Esophagus (tissue), 2 donors: ENCODE data around the gene KRTAP4-6. TPM values are rescaled to one million over a fixed set of nuclear protein-coding genes. Genes with fewer than 3 reads are reported as not detected.
"Not testable (repeated sequence)": the region's sequence is repeated elsewhere in the genome, so short reads cannot be mapped to it uniquely, and the experiment has no call there.

Experiments
- H3K27ac ChIP-seq, 2 donors: one replicate each; pipeline ENCODE4 v1.5.1; 2013; ENCODE audit warnings: low read depth in 2 of 2, mild to moderate bottlenecking in 2 of 2, inconsistent platforms in 1 of 2, low read length in 1 of 2, moderate library complexity in 1 of 2
- H3K27me3 ChIP-seq, 2 donors: one replicate each; pipeline ENCODE4 v1.6.1; 2013; ENCODE audit warnings: low read length in 2 of 2, control low read depth in 1 of 2, mild to moderate bottlenecking in 1 of 2; ENCODE audit not compliant: insufficient read depth in 2 of 2, control insufficient read depth in 1 of 2
- H3K36me3 ChIP-seq, 2 donors: one replicate each; pipeline ENCODE4 v1.6.1; 2013; ENCODE audit warnings: low read length in 1 of 2; ENCODE audit not compliant: control insufficient read depth in 2 of 2, insufficient read depth in 2 of 2
- H3K4me1 ChIP-seq, 2 donors: one replicate each; pipeline ENCODE4 v1.6.1; 2013; ENCODE audit warnings: low read length in 1 of 2; ENCODE audit not compliant: control insufficient read depth in 2 of 2, insufficient read depth in 2 of 2
- H3K4me3 ChIP-seq, 2 donors: one replicate each; pipeline ENCODE4 v1.5.1; 2013; ENCODE audit warnings: low read length in 2 of 2, mild to moderate bottlenecking in 2 of 2, low read depth in 1 of 2, moderate library complexity in 1 of 2
- H3K9me3 ChIP-seq, 2 donors: one replicate each; pipeline ENCODE4 v1.6.1; 2013; ENCODE audit warnings: mild to moderate bottlenecking in 2 of 2, low read depth in 1 of 2, low read length in 1 of 2, moderate library complexity in 1 of 2; ENCODE audit not compliant: control insufficient read depth in 2 of 2, insufficient read depth in 1 of 2
- WGBS, 2 donors: extraction: QIAGEN DNeasy Blood & Tissue Kit; methylation state at CpG; one replicate each; pipeline ENCODE4 v1.1.7; 2013; 5-methylcytosine and 5-hydroxymethylcytosine counted together
- polyA plus RNA-seq, 2 donors: library from polyadenylated mRNA; stranded (reverse); fragments of 200-250 nt; gene quantifications; one replicate each; pipeline ENCODE4 v1.2.3, GENCODE V29; 2013
- donor health status: healthy with polysubstance abuse.
- donor health status: Bipolar disorder and iron deficiency.

Gene KRTAP4-6
- polyA plus RNA-seq, 2 donors, result not detected

DNA sequence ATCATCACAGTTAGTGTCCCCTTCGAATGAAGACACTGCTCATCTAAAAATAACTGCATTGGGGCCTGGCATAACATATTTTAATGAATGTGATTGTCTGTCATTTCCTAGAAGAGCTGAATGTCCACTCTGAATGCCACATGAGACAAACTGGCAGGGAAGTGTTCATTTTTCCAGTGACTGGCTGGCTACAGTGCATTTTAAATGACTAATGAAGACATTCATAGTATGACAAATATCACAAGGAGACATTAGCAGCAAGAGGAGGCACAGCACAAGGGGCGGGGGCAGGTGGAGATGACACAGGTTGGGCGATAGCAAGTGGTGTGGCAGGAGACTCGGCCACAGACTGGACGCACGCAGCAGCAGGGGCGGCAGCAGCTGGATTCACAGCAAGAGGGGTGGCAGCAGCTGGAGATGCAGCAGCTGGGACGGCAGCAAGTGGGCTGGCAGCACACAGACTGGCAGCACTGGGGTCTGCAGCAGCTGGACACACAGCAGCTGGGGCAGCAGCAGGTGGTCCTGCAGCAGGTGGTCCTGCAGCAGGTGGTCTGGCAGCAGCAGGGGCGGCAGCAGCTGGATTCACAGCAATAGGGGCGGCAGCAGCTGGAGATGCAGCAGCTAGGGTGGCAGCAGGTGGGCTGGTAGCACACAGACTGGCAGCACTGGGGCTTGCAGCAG lies 8.8 kb upstream of the KRTAP4-6 start:
- H3K4me1 ChIP-seq, H3K27me3 ChIP-seq, H3K27ac ChIP-seq, H3K4me3 ChIP-seq, H3K36me3 ChIP-seq, H3K9me3 ChIP-seq: not testable (repeated sequence)
- WGBS, 2 donors, result 77 to 87% methylated on average over 10 of the region's 10 CpGs

- no peak overlapping the region for H3K4me3 ChIP-seq
- no peak overlapping the region for H3K27ac ChIP-seq
- 91 to 97% methylated on average over 2 of the region's 2 CpGs for WGBS, 2 donors
- no peaks in the 10 kb centered on the region for H3K4me1 ChIP-seq
- no peaks in the 10 kb centered on the region for H3K27me3 ChIP-seq
- H3K36me3 ChIP-seq, result no peaks in the 10 kb centered on the region
- H3K9me3 ChIP-seq, result peaks cover 0 to 2% of the 10 kb centered on the region in 2 donors
These were observed 7.3 kb upstream of the KRTAP4-6 start for GRCh38 chr17:41147531-41148204.

GRCh38 chr17:41145261-41145660 lies 4.9 kb upstream of the KRTAP4-6 start:
- Histone ChIP-seq H3K9me3 (peaks cover under 1 to 2% of the 10 kb centered on the region in 2 donors), H3K27ac (no peak overlapping the region), H3K4me3 (no peak overlapping the region), H3K36me3 (no peaks in the 10 kb centered on the region), H3K27me3 (no peaks in the 10 kb centered on the region), H3K4me1 (no peaks in the 10 kb centered on the region)
- 91 to 92% methylated on average over 2 of the region's 2 CpGs for WGBS, 2 donors

GRCh38 chr17:41144846-41145245 lies 4.5 kb upstream of the KRTAP4-6 start:
- H3K27ac ChIP-seq, result no peak overlapping the region
- H3K36me3 ChIP-seq, result no peaks in the 10 kb centered on the region
- no peaks in the 10 kb centered on the region for H3K4me1 ChIP-seq
- no peaks in the 10 kb centered on the region for H3K27me3 ChIP-seq
- H3K9me3 ChIP-seq, result peaks cover 5 to 6% of the 10 kb centered on the region in 2 donors
- H3K4me3 ChIP-seq, result no peak overlapping the region
- 77 to 86% methylated on average over 1 of the region's 1 CpG for WGBS, 2 donors

DNA sequence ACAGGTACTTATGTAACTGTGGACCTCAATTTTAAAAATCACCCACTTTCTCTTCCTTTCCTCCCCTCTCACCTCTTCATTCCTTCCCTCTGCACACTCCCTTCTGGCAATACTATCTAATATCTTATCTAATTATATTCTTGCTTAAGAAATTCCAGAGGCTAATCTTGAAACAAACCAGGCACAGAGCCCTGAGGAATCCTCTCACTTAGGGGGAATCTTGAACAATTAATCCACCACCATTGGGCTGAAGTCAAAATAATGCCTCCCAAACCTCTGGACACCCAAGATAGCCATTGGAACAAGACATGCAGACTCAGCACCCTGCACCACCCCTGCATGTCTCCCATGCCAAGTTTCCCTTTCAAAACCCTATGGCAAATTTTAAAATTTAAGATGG lies 1.0 kb upstream of the KRTAP4-6 start:
- Histone ChIP-seq H3K27ac (no peak overlapping the region), H3K27me3 (no peaks in the 10 kb centered on the region), H3K4me3 (no peak overlapping the region), H3K9me3 (peaks cover 6 to 8% of the 10 kb centered on the region in 2 donors), H3K36me3 (no peaks in the 10 kb centered on the region), H3K4me1 (no peaks in the 10 kb centered on the region)

GRCh38 chr17:41139865-41140264 lies 479 bp downstream of the KRTAP4-6 start:
- H3K36me3 ChIP-seq, H3K9me3 ChIP-seq, H3K27me3 ChIP-seq, H3K4me3 ChIP-seq, H3K4me1 ChIP-seq, H3K27ac ChIP-seq: not testable (repeated sequence)
- WGBS, 2 donors, result 84 to 90% methylated on average over 12 of the region's 12 CpGs

DNA sequence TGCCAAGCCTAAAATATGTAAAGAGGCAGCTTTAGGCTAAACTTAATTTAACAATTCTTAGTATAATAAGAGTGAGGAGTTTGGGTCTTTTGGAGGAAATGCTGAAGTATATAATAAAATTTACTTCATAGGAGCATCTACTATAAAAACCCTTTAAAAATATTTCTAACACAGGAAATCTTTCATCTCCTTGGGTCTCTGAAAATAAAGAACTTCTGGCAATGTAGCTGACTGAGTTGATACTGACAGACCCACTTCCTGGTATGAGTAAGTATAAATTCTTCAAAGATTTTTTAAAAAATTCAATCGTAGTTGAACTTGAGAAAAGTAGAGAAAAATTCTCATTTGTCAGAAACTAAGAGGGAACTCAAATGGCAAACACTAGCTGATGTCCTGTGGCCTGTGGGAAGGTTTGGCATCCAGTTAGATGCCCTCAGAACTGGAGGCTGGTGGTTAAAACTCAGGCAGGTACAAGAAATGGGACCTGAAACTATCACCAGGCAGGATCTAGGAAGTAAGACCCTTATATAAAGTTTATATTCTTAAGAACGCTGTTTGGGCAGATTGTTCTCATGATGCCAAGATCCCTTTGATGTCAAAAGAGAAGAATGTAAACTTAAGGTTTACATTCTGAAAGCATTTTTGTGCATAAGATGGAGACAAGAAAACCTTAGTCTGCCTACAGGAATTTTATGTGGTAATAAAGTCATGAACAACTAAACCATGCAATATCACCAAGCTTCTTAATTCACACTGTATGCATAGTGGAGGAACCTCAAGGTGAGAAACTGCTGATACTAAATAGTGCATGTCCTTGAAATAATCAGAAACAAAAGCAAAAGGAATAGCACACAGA lies 6.2 kb downstream of the KRTAP4-6 start:
- Histone ChIP-seq H3K4me1 (no peaks in the 10 kb centered on the region), H3K27ac (no peak overlapping the region), H3K27me3 (no peaks in the 10 kb centered on the region), H3K36me3 (no peaks in the 10 kb centered on the region), H3K4me3 (no peak overlapping the region), H3K9me3 (no peaks in the 10 kb centered on the region)
- WGBS, 2 donors, result 53 to 56% methylated on average over 2 of the region's 2 CpGs

DNA sequence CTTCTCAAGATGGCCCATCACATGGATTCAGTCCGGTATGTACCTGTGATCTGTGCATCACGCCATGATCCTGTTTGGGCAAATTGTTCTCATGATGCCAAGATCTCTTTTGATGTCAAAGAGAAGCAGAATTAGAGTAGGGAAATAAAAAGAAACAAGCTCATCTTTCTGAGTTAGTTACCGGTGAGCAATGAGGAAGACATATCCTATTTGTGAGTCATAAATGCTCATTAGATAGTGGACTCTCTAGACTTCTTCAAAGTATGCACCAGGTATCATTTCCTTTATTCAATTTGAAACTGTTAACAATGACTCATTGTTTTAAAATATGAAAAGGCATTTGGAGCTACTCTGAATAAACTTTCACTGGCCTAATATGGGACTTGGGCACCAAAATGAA lies 8.4 kb downstream of the KRTAP4-6 start:
- Histone ChIP-seq H3K9me3 (no peaks in the 10 kb centered on the region), H3K36me3 (no peaks in the 10 kb centered on the region), H3K27me3 (no peaks in the 10 kb centered on the region), H3K27ac (no peak overlapping the region), H3K4me3 (no peak overlapping the region), H3K4me1 (no peaks in the 10 kb centered on the region)
- WGBS, 2 donors, result 73 to 75% methylated on average over 3 of the region's 3 CpGs

DNA sequence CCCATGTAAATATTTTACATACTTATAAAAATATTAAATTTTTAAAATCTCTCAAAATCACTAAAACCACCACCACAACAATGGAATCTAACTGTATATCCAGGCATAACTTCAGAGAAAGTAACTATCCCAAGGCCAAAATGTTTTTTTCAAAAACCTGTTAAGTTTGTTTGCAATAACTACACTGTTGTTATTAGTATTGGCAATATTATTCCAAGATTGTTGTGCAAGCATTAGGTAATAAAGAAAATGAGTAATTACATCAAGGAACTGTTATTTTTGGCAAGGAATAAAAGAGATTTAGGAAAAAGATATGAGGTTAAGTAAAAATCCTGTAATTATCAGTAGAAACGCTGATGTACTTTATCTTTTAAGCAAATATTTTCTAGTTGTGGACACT lies 13.0 kb downstream of the KRTAP4-6 start:
- WGBS, 2 donors, result 54 to 58% methylated on average over 1 of the region's 1 CpG
- no peaks in the 10 kb centered on the region for H3K4me1 ChIP-seq
- no peak overlapping the region for H3K27ac ChIP-seq
- H3K9me3 ChIP-seq, result no peaks in the 10 kb centered on the region
- no peak overlapping the region for H3K4me3 ChIP-seq
- no peaks in the 10 kb centered on the region for H3K27me3 ChIP-seq
- no peaks in the 10 kb centered on the region for H3K36me3 ChIP-seq
